Gastroesophageal sphincter (tissue), 3 donors: Measurements from ENCODE around the gene DNAJC6.

Source experiments
- CTCF ChIP-seq, 4 experiments: fragments of 200-600 bp in 2 of 4; fragments of 450-650 bp in 2 of 4; sonication (generic) in 1 of 4; IDR thresholded peaks; one replicate each; pipeline ENCODE4 v1.5.1; 2017 to 2019; ENCODE audit warnings: antibody characterized with exemption in 4 of 4, mild to moderate bottlenecking in 2 of 4, moderate library complexity in 2 of 4
- POLR2AphosphoS5 ChIP-seq: sonication (generic); formaldehyde crosslinking; IDR thresholded peaks from one replicate; pipeline ENCODE4 v1.6.1; 2017; ENCODE audit warnings: antibody characterized with exemption

GRCh38 chr1:65457868-65458267 is 148.5 kb downstream of the DNAJC6 start:
- TF ChIP-seq CTCF (IDR thresholded peaks at IDR 0.05) (no peak), POLR2AphosphoS5 (no peak)
